PC-3 (cell line): ENCODE measurements around the gene SMPDL3B. TPM values are rescaled to one million over a fixed set of nuclear protein-coding genes. Genes with fewer than 3 reads are reported as not detected.

Experiments used
- ATAC-seq: fragments of 200-7000 bp; cut with Tn5 transposase; 2 replicates; pipeline ENCODE4 v1.9.1; 2020; ENCODE audit warnings: mild to moderate bottlenecking, moderate library complexity
- BruUV-seq: library from RNA; stranded (reverse); fragments of 400-500 nt; replicated peaks from 2 replicates; lab custom pipeline; 2021; lab: Mats Ljungman, UMichigan
- CTCF ChIA-PET: fragments of 300-600 bp; sonication (Branson Sonifier 250); formaldehyde crosslinking; loops from one replicate; lab custom pipeline; 2022; ENCODE audit warnings: antibody characterized with exemption; lab: Charles Lee
- POLR2A ChIA-PET: fragments of 300-600 bp; sonication (Branson Sonifier 250); formaldehyde crosslinking; loops from one replicate; lab custom pipeline; 2022; ENCODE audit warnings: antibody characterized with exemption; ENCODE audit not compliant: unreplicated experiment; lab: Charles Lee
- DNase-seq: peaks from one replicate; pipeline ENCODE4 v3.0.0-alpha.2; 2015
- H2AFZ ChIP-seq: fragments of 300-600 bp; sonication (generic); 2 replicates; pipeline ENCODE4 v1.6.0; 2016; ENCODE audit warnings: antibody characterized with exemption, low read length
- H3F3A ChIP-seq: fragments of 300-600 bp; sonication (generic); one replicate; pipeline ENCODE4 v1.6.0; 2017; ENCODE audit warnings: antibody characterized with exemption, low read length, control low read depth, mild to moderate bottlenecking; ENCODE audit not compliant: unreplicated experiment
- H3K27ac ChIP-seq: fragments of 300-600 bp; sonication (generic); 2 replicates; pipeline ENCODE4 v1.5.1; 2016; ENCODE audit warnings: mild to moderate bottlenecking, low read length
- H3K27me3 ChIP-seq: fragments of 300-600 bp; sonication (generic); 2 replicates; pipeline ENCODE4 v1.6.1; 2016; ENCODE audit warnings: low read length, mixed read lengths
- H3K36me3 ChIP-seq: fragments of 300-600 bp; sonication (generic); 2 replicates; pipeline ENCODE4 v1.6.1; 2016; ENCODE audit warnings: low read depth, mixed run types, low read length, mixed read lengths
- H3K4me1 ChIP-seq: fragments of 300-600 bp; sonication (generic); 2 replicates; pipeline ENCODE4 v1.5.1; 2016; ENCODE audit warnings: low read length; ENCODE audit not compliant: insufficient read depth
- H3K4me2 ChIP-seq: fragments of 300-600 bp; sonication (generic); 2 replicates; pipeline ENCODE4 v1.6.0; 2016; ENCODE audit warnings: low read length
- H3K4me3 ChIP-seq: fragments of 300-600 bp; sonication (generic); 2 replicates; pipeline ENCODE4 v1.5.1; 2016; ENCODE audit warnings: mild to moderate bottlenecking, low read length, mixed read lengths
- H3K79me2 ChIP-seq: fragments of 300-600 bp; sonication (generic); 2 replicates; pipeline ENCODE4 v1.6.1; 2017; ENCODE audit warnings: low read length, mixed read lengths
- H3K9ac ChIP-seq: fragments of 300-600 bp; sonication (generic); 2 replicates; pipeline ENCODE4 v1.6.0; 2016; ENCODE audit warnings: mild to moderate bottlenecking, low read length
- H3K9me2 ChIP-seq: fragments of 300-600 bp; sonication (generic); replicated peaks from 2 replicates; pipeline ENCODE4 v1.6.1; 2016; ENCODE audit warnings: mixed run types, low read length, mixed read lengths
- H3K9me3 ChIP-seq: fragments of 300-600 bp; sonication (generic); 2 replicates; pipeline ENCODE4 v1.6.1; 2016; ENCODE audit warnings: low read length, mixed read lengths
- H4K20me1 ChIP-seq: fragments of 300-600 bp; sonication (generic); 2 replicates; pipeline ENCODE4 v1.6.1; 2016; ENCODE audit warnings: low read length, mixed read lengths
- EZH2 ChIP-seq: fragments of 300-600 bp; sonication (generic); IDR thresholded peaks from one replicate; pipeline ENCODE4 v1.6.1; 2017; ENCODE audit warnings: antibody characterized with exemption, mild to moderate bottlenecking, low read length; ENCODE audit not compliant: unreplicated experiment
- EZH2phosphoT487 ChIP-seq: fragments of 300-600 bp; sonication (generic); IDR thresholded peaks from 2 replicates; pipeline ENCODE4 v1.6.1; 2018; ENCODE audit warnings: mild to moderate bottlenecking, antibody characterized with exemption, low read length, borderline replicate concordance
- intact Hi-C: fragments of 100-400 bp; cut with micrococcal nuclease; formaldehyde crosslinking; loops from 2 replicates; pipeline ENCODE4 v1.9.0; 2023
- total RNA-seq: library from RNA; depleted of rRNA; stranded (reverse); fragments of >200 nt; gene quantifications from 2 replicates; pipeline ENCODE4 v1.2.3, GENCODE V29; 2014
- TF ChIP-seq, protein P1 (sequence below): fragments of 300-600 bp; sonication (generic); conservative IDR thresholded peaks from 2 replicates; pipeline ENCODE4 v1.5.1; 2017; ENCODE audit warnings: antibody characterized with exemption, low read depth, mild to moderate bottlenecking, low read length

Gene SMPDL3B
- total RNA-seq, 1 experiment from 2014 or later = 19.6 TPM

DNA sequence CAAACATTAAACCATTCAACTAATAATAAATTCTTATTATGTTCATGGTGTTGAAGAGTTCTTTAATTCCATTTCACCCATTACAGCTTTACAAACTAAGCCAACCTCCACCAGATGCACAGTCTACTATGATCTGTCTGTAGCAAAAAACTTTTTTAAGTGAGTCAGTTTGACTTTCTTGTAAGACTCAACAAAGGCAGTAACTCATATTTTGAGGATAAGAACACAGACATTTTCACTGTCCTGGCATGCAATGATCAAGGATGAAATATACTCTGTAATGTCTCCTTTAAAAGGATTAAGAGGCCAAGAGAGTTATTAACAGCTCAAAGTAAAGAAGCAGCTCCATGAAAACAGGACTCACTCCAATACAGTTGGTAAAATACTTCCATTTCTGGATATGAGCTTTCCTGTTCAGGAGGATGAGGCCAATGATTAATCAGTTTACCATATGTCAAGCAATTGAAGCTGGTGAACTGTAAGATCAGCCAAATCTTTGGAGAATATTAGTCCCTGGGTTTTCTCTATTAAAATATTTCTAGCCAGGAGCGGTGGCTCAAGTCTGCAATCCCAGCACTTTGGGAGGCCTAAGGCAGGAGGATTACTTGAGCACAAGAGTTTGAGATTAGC lies 45.5 kb downstream of the SMPDL3B start:
- Histone ChIP-seq H3K4me3 (no peak overlapping the region), H3F3A (no peaks in the 10 kb centered on the region), H3K9ac (no peak overlapping the region), H2AFZ (no peak overlapping the region), H3K9me2 (no peaks in the 10 kb centered on the region), H3K36me3 (0 out of 2 replicates have a peak, but pooled peaks cover 6% of the 10 kb centered on the region), H3K27me3 (no peaks in the 10 kb centered on the region), H3K27ac (no peak overlapping the region), H3K79me2 (no peaks in the 10 kb centered on the region), H3K4me2 (no peak overlapping the region), H3K4me1 (no peaks in the 10 kb centered on the region), H4K20me1 (no peaks in the 10 kb centered on the region), H3K9me3 (no peaks in the 10 kb centered on the region)
- TF ChIP-seq EZH2phosphoT487 = no peak
- ATAC-seq = 0 out of 2 replicates have a peak, but pooled peaks have one; percentile 18
- CTCF ChIA-PET = interaction anchor here (0.6 to 2.2 kb wide), 2 partner anchors 44 to 123 kb away, joined by 6 to 10 read pairs; no protein-coding TSS in a partner anchor
- intact Hi-C loops = no loop called here
- POLR2A ChIA-PET = interaction anchor here (0.7 kb wide), 1 partner anchor 10 kb away, joined by 3 read pairs; no protein-coding TSS in a partner anchor
- DNase-seq = no peak
- no TSS peak for BruUV-seq

DNA sequence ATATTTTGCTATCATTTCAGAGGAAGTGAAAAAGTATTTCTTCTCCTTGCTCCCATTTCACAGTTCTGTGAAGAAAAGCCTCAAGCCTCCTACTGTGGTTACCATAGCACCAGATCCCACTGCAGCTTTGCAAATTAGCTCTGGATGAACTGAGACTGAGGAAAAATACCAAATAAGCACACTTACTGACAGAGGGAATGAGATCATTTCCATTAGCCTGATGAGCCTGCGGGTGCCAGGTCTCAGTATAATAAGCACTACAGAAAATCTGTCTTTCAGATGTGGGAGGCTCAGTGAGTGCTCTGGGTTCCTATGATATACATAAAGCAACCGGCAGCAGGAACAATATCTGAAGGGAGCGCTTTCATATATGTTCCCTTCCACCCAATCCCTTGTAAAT lies 46.3 kb downstream of the SMPDL3B start:
- CTCF ChIA-PET = interaction anchor here (2.2 kb wide), 1 partner anchor 123 kb away, joined by 10 read pairs; no protein-coding TSS in a partner anchor
- Histone ChIP-seq H3K4me3 (no peak overlapping the region), H3K9me3 (no peaks in the 10 kb centered on the region), H3F3A (no peaks in the 10 kb centered on the region), H3K9me2 (no peaks in the 10 kb centered on the region), H3K27ac (no peak overlapping the region), H3K36me3 (0 out of 2 replicates have a peak, but pooled peaks cover 6% of the 10 kb centered on the region), H3K9ac (no peak overlapping the region), H4K20me1 (no peaks in the 10 kb centered on the region), H2AFZ (no peak overlapping the region), H3K79me2 (no peaks in the 10 kb centered on the region), H3K4me2 (no peak overlapping the region), H3K4me1 (no peaks in the 10 kb centered on the region), H3K27me3 (no peaks in the 10 kb centered on the region)
- BruUV-seq = no TSS peak
- TF ChIP-seq, protein P1, sequence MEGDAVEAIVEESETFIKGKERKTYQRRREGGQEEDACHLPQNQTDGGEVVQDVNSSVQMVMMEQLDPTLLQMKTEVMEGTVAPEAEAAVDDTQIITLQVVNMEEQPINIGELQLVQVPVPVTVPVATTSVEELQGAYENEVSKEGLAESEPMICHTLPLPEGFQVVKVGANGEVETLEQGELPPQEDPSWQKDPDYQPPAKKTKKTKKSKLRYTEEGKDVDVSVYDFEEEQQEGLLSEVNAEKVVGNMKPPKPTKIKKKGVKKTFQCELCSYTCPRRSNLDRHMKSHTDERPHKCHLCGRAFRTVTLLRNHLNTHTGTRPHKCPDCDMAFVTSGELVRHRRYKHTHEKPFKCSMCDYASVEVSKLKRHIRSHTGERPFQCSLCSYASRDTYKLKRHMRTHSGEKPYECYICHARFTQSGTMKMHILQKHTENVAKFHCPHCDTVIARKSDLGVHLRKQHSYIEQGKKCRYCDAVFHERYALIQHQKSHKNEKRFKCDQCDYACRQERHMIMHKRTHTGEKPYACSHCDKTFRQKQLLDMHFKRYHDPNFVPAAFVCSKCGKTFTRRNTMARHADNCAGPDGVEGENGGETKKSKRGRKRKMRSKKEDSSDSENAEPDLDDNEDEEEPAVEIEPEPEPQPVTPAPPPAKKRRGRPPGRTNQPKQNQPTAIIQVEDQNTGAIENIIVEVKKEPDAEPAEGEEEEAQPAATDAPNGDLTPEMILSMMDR = no peak
- TF ChIP-seq EZH2phosphoT487 = no peak
- no peak for TF ChIP-seq EZH2
- DNase-seq (no peak), ATAC-seq (no peak)
- intact Hi-C loops = no loop called here
- POLR2A ChIA-PET = no interaction called here

DNA sequence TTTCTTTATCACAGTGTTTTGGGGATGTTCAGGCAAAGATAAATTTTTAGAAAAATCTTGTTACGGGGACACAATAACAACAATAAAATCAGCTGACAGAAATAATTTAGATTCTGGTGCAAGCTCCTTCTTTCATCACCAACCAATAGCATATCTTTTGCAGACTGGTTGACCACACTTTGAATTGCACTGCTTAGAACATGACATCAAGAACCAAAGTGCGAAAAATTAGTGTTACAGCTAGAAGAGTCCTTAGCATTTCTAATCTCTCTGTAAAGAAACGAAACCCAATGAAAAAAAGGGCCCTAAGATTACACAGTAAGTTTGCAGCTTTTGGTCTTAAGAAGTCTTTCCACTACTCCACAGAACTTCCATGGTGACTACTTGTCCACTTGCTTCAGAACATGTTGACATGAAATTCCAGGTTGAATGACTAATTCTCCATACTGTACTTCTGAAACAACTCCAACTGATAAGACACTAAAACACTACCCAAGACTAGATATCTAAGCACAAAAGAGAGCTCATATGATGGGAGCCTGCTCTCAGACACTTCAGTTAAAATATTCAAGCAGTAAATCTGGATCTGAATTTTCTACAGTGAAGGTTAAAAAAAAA lies 56.2 kb downstream of the SMPDL3B start:
- no peak overlapping the region for H2AFZ ChIP-seq
- H3K27ac ChIP-seq = no peak overlapping the region
- intact Hi-C loops = no loop called here
- H3K79me2 ChIP-seq = no peaks in the 10 kb centered on the region
- BruUV-seq = no TSS peak
- ATAC-seq (no peak), DNase-seq (no peak)
- H3K9me3 ChIP-seq = no peaks in the 10 kb centered on the region
- no peaks in the 10 kb centered on the region for H4K20me1 ChIP-seq
- no peak overlapping the region for H3K9ac ChIP-seq
- no peaks in the 10 kb centered on the region for H3K4me1 ChIP-seq
- H3K36me3 ChIP-seq = peaks cover 33% of the 10 kb centered on the region
- no peaks in the 10 kb centered on the region for H3K9me2 ChIP-seq
- no peaks in the 10 kb centered on the region for H3K27me3 ChIP-seq
- CTCF ChIA-PET = no interaction called here
- no peaks in the 10 kb centered on the region for H3F3A ChIP-seq
- no peak overlapping the region for H3K4me2 ChIP-seq
- TF ChIP-seq, protein P1 = no peak
- no peak for TF ChIP-seq EZH2phosphoT487
- TF ChIP-seq EZH2 = no peak
- no peak overlapping the region for H3K4me3 ChIP-seq
- POLR2A ChIA-PET = no interaction called here
